HEK293 (cell line): Measurements from ENCODE around the gene NUFIP1.

Experiments
- GLIS1 ChIP-seq: fragments of 450-650 bp; formaldehyde crosslinking; IDR thresholded peaks from 2 replicates; pipeline ENCODE4 v1.5.1; 2016; ENCODE audit warnings: missing biosample characterization, missing genetic modification characterization
- GLIS2 ChIP-seq: fragments of 450-650 bp; formaldehyde crosslinking; IDR thresholded peaks from 2 replicates; pipeline ENCODE4 v1.5.1; 2016; ENCODE audit warnings: missing biosample characterization, missing genetic modification characterization
- KLF10 ChIP-seq: fragments of 450-650 bp; IDR thresholded peaks from 2 replicates; pipeline ENCODE4 v1.5.1; 2018; ENCODE audit warnings: missing biosample characterization, mild to moderate bottlenecking, missing genetic modification characterization
- KLF7 ChIP-seq: fragments of 450-650 bp; formaldehyde crosslinking; IDR thresholded peaks from 2 replicates; pipeline ENCODE4 v1.5.1; 2016; ENCODE audit warnings: missing biosample characterization, missing genetic modification characterization, borderline replicate concordance
- OSR2 ChIP-seq: fragments of 450-650 bp; formaldehyde crosslinking; IDR thresholded peaks from 2 replicates; pipeline ENCODE4 v1.5.1; 2016; ENCODE audit warnings: missing biosample characterization, missing genetic modification characterization
- SALL2 ChIP-seq: fragments of 450-650 bp; formaldehyde crosslinking; IDR thresholded peaks from 2 replicates; pipeline ENCODE4 v1.5.0; 2017; ENCODE audit warnings: missing biosample characterization, mild to moderate bottlenecking, missing genetic modification characterization, borderline replicate concordance
- TCF7L2 ChIP-seq: IDR thresholded peaks from 2 replicates; pipeline ENCODE4 v1.6.1; 2011; ENCODE audit warnings: low read depth, mild to moderate bottlenecking, inconsistent platforms, low read length, moderate library complexity, borderline replicate concordance
- ZBTB17 ChIP-seq: fragments of 450-650 bp; formaldehyde crosslinking; IDR thresholded peaks from 2 replicates; pipeline ENCODE4 v1.5.1; 2016; ENCODE audit warnings: missing biosample characterization, missing genetic modification characterization
- ZBTB21 ChIP-seq: fragments of 450-650 bp; formaldehyde crosslinking; IDR thresholded peaks from 2 replicates; pipeline ENCODE4 v1.5.1; 2017; ENCODE audit warnings: missing biosample characterization, missing genetic modification characterization
- ZBTB48 ChIP-seq: fragments of 450-650 bp; formaldehyde crosslinking; IDR thresholded peaks from 2 replicates; pipeline ENCODE4 v1.5.1; 2016; ENCODE audit warnings: missing biosample characterization, missing genetic modification characterization
- ZFHX2 ChIP-seq: fragments of 450-650 bp; formaldehyde crosslinking; conservative IDR thresholded peaks from 2 replicates; pipeline ENCODE4 v1.5.1; 2016; ENCODE audit warnings: missing biosample characterization, missing genetic modification characterization
- ZIC2 ChIP-seq: fragments of 450-650 bp; formaldehyde crosslinking; IDR thresholded peaks from 2 replicates; pipeline ENCODE4 v1.5.1; 2016; ENCODE audit warnings: missing biosample characterization, missing genetic modification characterization
- ZNF10 ChIP-seq: fragments of 450-650 bp; formaldehyde crosslinking; IDR thresholded peaks from 2 replicates; pipeline ENCODE4 v1.5.1; 2017; ENCODE audit warnings: missing biosample characterization, missing genetic modification characterization
- ZNF121 ChIP-seq: fragments of 450-650 bp; formaldehyde crosslinking; IDR thresholded peaks from 2 replicates; pipeline ENCODE4 v1.5.1; 2016; ENCODE audit warnings: missing biosample characterization, missing genetic modification characterization
- ZNF157 ChIP-seq: fragments of 450-650 bp; formaldehyde crosslinking; IDR thresholded peaks from 2 replicates; pipeline ENCODE4 v1.5.1; 2016; ENCODE audit warnings: missing biosample characterization, missing genetic modification characterization
- ZNF16 ChIP-seq: fragments of 450-650 bp; formaldehyde crosslinking; IDR thresholded peaks from 2 replicates; pipeline ENCODE4 v1.5.1; 2016; ENCODE audit warnings: low read depth, missing biosample characterization, missing genetic modification characterization
- ZNF184 ChIP-seq: fragments of 450-650 bp; IDR thresholded peaks from 2 replicates; pipeline ENCODE4 v1.5.1; 2018; ENCODE audit warnings: missing biosample characterization, mild to moderate bottlenecking, missing genetic modification characterization
- ZNF2 ChIP-seq: fragments of 450-650 bp; formaldehyde crosslinking; IDR thresholded peaks from 2 replicates; pipeline ENCODE4 v1.5.1; 2016; ENCODE audit warnings: missing biosample characterization, missing genetic modification characterization
- ZNF221 ChIP-seq: fragments of 450-650 bp; formaldehyde crosslinking; IDR thresholded peaks from 2 replicates; pipeline ENCODE4 v1.5.1; 2017; ENCODE audit warnings: missing biosample characterization, missing genetic modification characterization, borderline replicate concordance
- ZNF23 ChIP-seq: fragments of 450-650 bp; formaldehyde crosslinking; IDR thresholded peaks from 2 replicates; pipeline ENCODE4 v1.5.1; 2016; ENCODE audit warnings: missing biosample characterization, missing genetic modification characterization, borderline replicate concordance
- ZNF266 ChIP-seq: fragments of 450-650 bp; formaldehyde crosslinking; IDR thresholded peaks from 2 replicates; pipeline ENCODE4 v1.5.1; 2016; ENCODE audit warnings: missing biosample characterization, missing genetic modification characterization, low read depth
- ZNF324 ChIP-seq: fragments of 450-650 bp; formaldehyde crosslinking; IDR thresholded peaks from 2 replicates; pipeline ENCODE4 v1.5.1; 2016; ENCODE audit warnings: missing biosample characterization, missing genetic modification characterization
- ZNF366 ChIP-seq: fragments of 450-650 bp; formaldehyde crosslinking; conservative IDR thresholded peaks from 2 replicates; pipeline ENCODE4 v1.5.1; 2016; ENCODE audit warnings: missing biosample characterization, missing genetic modification characterization
- ZNF423 ChIP-seq: fragments of 450-650 bp; formaldehyde crosslinking; IDR thresholded peaks from 2 replicates; pipeline ENCODE4 v1.5.1; 2016; ENCODE audit warnings: missing biosample characterization, missing genetic modification characterization
- ZNF433 ChIP-seq: fragments of 450-650 bp; formaldehyde crosslinking; IDR thresholded peaks from 2 replicates; pipeline ENCODE4 v1.5.1; 2016; ENCODE audit warnings: missing biosample characterization, missing genetic modification characterization, low read depth
- ZNF521 ChIP-seq: fragments of 450-650 bp; formaldehyde crosslinking; IDR thresholded peaks from 2 replicates; pipeline ENCODE4 v1.5.1; 2017; ENCODE audit warnings: missing biosample characterization, mild to moderate bottlenecking, missing genetic modification characterization
- ZNF560 ChIP-seq: fragments of 450-650 bp; formaldehyde crosslinking; IDR thresholded peaks from 2 replicates; pipeline ENCODE4 v1.5.1; 2017; ENCODE audit warnings: missing biosample characterization, missing genetic modification characterization, borderline replicate concordance
- ZNF585B ChIP-seq: fragments of 450-650 bp; formaldehyde crosslinking; IDR thresholded peaks from 2 replicates; pipeline ENCODE4 v1.5.1; 2016; ENCODE audit warnings: missing biosample characterization, missing genetic modification characterization
- ZNF654 ChIP-seq: fragments of 450-650 bp; formaldehyde crosslinking; IDR thresholded peaks from 2 replicates; pipeline ENCODE4 v1.5.1; 2016; ENCODE audit warnings: low read depth, missing biosample characterization, missing genetic modification characterization
- ZNF837 ChIP-seq: fragments of 450-650 bp; formaldehyde crosslinking; IDR thresholded peaks from 2 replicates; pipeline ENCODE4 v1.5.1; 2016; ENCODE audit warnings: missing biosample characterization, missing genetic modification characterization
- TF ChIP-seq, protein P1 (sequence below): fragments of 450-650 bp; formaldehyde crosslinking; IDR thresholded peaks from 2 replicates; pipeline ENCODE4 v1.5.1; 2016; ENCODE audit warnings: missing biosample characterization, missing genetic modification characterization
- TF ChIP-seq, protein P2 (sequence below): fragments of 450-650 bp; formaldehyde crosslinking; IDR thresholded peaks from 2 replicates; pipeline ENCODE4 v1.5.1; 2017; ENCODE audit warnings: missing biosample characterization, missing genetic modification characterization
- TF ChIP-seq, protein P3 (sequence below): fragments of 450-650 bp; formaldehyde crosslinking; IDR thresholded peaks from 2 replicates; pipeline ENCODE4 v1.5.1; 2016; ENCODE audit warnings: missing biosample characterization, missing genetic modification characterization
- TF ChIP-seq, protein P4 (sequence below): fragments of 450-650 bp; formaldehyde crosslinking; IDR thresholded peaks from 2 replicates; pipeline ENCODE4 v1.5.1; 2016; ENCODE audit warnings: missing biosample characterization, missing genetic modification characterization
- TF ChIP-seq, protein P5 (sequence below): fragments of 450-650 bp; formaldehyde crosslinking; IDR thresholded peaks from 2 replicates; pipeline ENCODE4 v1.5.1; 2017; ENCODE audit warnings: missing biosample characterization, missing genetic modification characterization

The NUFIP1 gene

DNA sequence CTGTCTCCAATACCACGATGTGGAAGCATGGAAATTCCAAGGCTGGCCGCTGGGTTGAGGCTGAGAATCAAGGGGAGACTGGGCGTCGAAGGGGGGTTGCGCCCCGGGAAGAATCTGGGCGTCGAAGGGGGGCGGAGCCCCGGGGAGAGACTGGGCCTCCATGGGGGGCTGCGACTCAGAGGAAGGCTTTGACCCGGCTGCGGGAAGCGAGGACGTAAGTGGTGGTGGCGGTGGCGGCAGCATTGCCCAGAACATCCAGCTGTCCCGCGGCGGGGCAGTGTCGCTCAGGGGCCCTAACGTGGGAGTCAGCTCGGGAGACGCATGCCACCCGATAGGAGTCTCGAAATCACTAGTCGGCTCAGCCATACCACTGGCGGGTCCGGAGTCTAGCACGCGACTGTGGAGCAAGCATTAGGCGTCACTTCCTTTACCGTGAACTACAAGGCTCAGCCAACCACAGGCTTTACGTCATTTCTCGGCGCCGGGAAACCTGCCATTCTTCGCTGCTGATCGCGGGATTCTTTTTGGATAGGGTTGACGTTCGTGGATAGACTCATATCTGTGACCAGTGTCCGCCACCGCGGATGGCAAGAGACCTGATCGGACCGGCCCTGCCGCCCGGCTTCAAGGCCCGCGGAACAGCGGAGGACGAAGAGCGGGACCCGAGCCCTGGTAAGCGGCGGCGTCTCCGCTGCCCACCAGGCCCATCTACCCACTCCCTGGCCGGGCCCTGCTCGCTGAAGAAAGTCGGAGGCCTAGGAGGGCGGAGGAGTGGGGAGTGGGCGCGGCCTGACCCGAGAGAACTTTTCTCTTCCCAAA is at the start of gene NUFIP1, which contains the start of gene GPALPP1 (continued):
- TF ChIP-seq, protein P1, sequence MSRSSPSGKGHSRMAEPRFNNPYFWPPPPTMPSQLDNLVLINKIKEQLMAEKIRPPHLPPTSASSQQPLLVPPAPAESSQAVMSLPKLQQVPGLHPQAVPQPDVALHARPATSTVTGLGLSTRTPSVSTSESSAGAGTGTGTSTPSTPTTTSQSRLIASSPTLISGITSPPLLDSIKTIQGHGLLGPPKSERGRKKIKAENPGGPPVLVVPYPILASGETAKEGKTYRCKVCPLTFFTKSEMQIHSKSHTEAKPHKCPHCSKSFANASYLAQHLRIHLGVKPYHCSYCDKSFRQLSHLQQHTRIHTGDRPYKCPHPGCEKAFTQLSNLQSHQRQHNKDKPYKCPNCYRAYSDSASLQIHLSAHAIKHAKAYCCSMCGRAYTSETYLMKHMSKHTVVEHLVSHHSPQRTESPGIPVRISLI: no peak
- TF ChIP-seq ZNF221 (tag by site-specific recombination) (no peak), ZNF23 (tag by site-specific recombination) (no peak), OSR2 (tag by site-specific recombination) (no peak), ZNF184 (tag by site-specific recombination) (no peak), ZBTB21 (peak; percentile 77), ZNF2 (tag by site-specific recombination) (peak; percentile 74), ZNF16 (tag by site-specific recombination) (no peak), ZBTB48 (no peak), TCF7L2 (no peak), ZIC2 (tag by site-specific recombination) (peak; percentile 73), ZNF837 (tag by site-specific recombination) (no peak), GLIS2 (tag by site-specific recombination) (peak; percentile 95), GLIS1 (tag by site-specific recombination) (peak; percentile 39; the same call in 1 of the 2 replicates), SALL2 (tag by site-specific recombination) (no peak), ZNF366 (tag by site-specific recombination) (peak; percentile 27; the same call in 1 of the 2 replicates), ZNF157 (tag by site-specific recombination) (no peak), ZNF324 (tag by site-specific recombination) (no peak), ZBTB17 (tag by site-specific recombination) (peak; percentile 93), ZFHX2 (tag by site-specific recombination) (peak; percentile 88), ZNF433 (tag by site-specific recombination) (no peak), ZNF521 (no peak), KLF10 (tag by site-specific recombination) (no peak), ZNF423 (tag by site-specific recombination) (peak; percentile 63; the same call in 1 of the 2 replicates), ZNF654 (tag by site-specific recombination) (no peak), ZNF585B (tag by site-specific recombination) (no peak), KLF7 (tag by site-specific recombination) (0 out of 2 replicates have a peak, but pooled peaks have one; percentile 25), ZNF10 (tag by site-specific recombination) (no peak), ZNF266 (no peak), ZNF560 (tag by site-specific recombination) (no peak), ZNF121 (tag by site-specific recombination) (no peak)
- TF ChIP-seq, protein P2, sequence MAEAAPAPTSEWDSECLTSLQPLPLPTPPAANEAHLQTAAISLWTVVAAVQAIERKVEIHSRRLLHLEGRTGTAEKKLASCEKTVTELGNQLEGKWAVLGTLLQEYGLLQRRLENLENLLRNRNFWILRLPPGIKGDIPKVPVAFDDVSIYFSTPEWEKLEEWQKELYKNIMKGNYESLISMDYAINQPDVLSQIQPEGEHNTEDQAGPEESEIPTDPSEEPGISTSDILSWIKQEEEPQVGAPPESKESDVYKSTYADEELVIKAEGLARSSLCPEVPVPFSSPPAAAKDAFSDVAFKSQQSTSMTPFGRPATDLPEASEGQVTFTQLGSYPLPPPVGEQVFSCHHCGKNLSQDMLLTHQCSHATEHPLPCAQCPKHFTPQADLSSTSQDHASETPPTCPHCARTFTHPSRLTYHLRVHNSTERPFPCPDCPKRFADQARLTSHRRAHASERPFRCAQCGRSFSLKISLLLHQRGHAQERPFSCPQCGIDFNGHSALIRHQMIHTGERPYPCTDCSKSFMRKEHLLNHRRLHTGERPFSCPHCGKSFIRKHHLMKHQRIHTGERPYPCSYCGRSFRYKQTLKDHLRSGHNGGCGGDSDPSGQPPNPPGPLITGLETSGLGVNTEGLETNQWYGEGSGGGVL (tag by site-specific recombination): no peak
- TF ChIP-seq, protein P3, sequence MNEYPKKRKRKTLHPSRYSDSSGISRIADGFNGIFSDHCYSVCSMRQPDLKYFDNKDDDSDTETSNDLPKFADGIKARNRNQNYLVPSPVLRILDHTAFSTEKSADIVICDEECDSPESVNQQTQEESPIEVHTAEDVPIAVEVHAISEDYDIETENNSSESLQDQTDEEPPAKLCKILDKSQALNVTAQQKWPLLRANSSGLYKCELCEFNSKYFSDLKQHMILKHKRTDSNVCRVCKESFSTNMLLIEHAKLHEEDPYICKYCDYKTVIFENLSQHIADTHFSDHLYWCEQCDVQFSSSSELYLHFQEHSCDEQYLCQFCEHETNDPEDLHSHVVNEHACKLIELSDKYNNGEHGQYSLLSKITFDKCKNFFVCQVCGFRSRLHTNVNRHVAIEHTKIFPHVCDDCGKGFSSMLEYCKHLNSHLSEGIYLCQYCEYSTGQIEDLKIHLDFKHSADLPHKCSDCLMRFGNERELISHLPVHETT (tag by site-specific recombination): peak; percentile 70; the same call in 1 of the 2 replicates
- TF ChIP-seq, protein P4, sequence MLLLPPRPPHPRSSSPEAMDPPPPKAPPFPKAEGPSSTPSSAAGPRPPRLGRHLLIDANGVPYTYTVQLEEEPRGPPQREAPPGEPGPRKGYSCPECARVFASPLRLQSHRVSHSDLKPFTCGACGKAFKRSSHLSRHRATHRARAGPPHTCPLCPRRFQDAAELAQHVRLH (tag by site-specific recombination): no peak
- TF ChIP-seq, protein P5, sequence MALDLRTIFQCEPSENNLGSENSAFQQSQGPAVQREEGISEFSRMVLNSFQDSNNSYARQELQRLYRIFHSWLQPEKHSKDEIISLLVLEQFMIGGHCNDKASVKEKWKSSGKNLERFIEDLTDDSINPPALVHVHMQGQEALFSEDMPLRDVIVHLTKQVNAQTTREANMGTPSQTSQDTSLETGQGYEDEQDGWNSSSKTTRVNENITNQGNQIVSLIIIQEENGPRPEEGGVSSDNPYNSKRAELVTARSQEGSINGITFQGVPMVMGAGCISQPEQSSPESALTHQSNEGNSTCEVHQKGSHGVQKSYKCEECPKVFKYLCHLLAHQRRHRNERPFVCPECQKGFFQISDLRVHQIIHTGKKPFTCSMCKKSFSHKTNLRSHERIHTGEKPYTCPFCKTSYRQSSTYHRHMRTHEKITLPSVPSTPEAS: no peak
